ENCODE results near the gene HTR1E. TPM values are rescaled to one million over a fixed set of nuclear protein-coding genes. Genes with fewer than 3 reads are reported as not detected.
"Not testable (repeated sequence)": the region's sequence is repeated elsewhere in the genome, so short reads cannot be mapped to it uniquely, and the experiment has no call there.

Gene HTR1E, protein sequence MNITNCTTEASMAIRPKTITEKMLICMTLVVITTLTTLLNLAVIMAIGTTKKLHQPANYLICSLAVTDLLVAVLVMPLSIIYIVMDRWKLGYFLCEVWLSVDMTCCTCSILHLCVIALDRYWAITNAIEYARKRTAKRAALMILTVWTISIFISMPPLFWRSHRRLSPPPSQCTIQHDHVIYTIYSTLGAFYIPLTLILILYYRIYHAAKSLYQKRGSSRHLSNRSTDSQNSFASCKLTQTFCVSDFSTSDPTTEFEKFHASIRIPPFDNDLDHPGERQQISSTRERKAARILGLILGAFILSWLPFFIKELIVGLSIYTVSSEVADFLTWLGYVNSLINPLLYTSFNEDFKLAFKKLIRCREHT
- total RNA-seq (2022), result not detected in 2 replicates
- Bru-seq, nascent RNA, result percentile 6 among the genes with signal in this experiment
- percentile 4 among the genes with signal in this experiment for BruChase-seq, experiment 1, labeled RNA remaining after a 2-hour chase
- BruChase-seq, experiment 2, labeled RNA remaining after a 6-hour chase, result not detected
- long read RNA-seq, result 0 reads

GRCh38 chr6:86937219-86938079 is at the start of gene HTR1E:
Gene HTR1E, plus strand, starts transcription at chr6:86937528. Its CDS starts 77,807 bp downstream, at chr6:87015335.
- H3K4me3 Mint-ChIP-seq (ENCODE audit: unreplicated experiment), result peak within 1 kb of the TSS; percentile 46
- Histone ChIP-seq H3K4me3 (ENCODE audit: low read depth, low read length) (no peak within 1 kb of the TSS), H3K27me3 (replicated peaks; ENCODE audit: control insufficient read depth, insufficient read depth, low read length) (no peaks in the 10 kb centered on the region; the same call in 1 of the 2 replicates), H3K36me3 (ENCODE audit: control insufficient read depth, insufficient read depth, low read length) (no peaks in the 10 kb centered on the region), H3K9me3 (no peaks in the 10 kb centered on the region), H3K4me1 (no peaks in the 10 kb centered on the region)
- no peaks in the 10 kb centered on the region for H3K4me1 Mint-ChIP-seq (ENCODE audit: low read depth, unreplicated experiment)
- BruUV-seq (replicated peaks), result no TSS peak
- POLR2A ChIA-PET, result no interaction called here
- H3K36me3 Mint-ChIP-seq (ENCODE audit: insufficient read depth, unreplicated experiment), result no peaks in the 10 kb centered on the region
- no peak within 1 kb of the TSS for H3K27ac Mint-ChIP-seq (ENCODE audit: unreplicated experiment)
- intact Hi-C loops (cut with micrococcal nuclease; ENCODE audit: unreplicated experiment), result loop anchor here (1.0 to 10.0 kb wide), 3 partner anchors 78 to 1014 kb away; no protein-coding TSS in a partner anchor
- CTCF ChIA-PET, result interaction anchor here (1.0 kb wide), 1 partner anchor 1015 kb away, joined by 4 read pairs; no protein-coding TSS in a partner anchor
- TF ChIP-seq, protein P1, sequence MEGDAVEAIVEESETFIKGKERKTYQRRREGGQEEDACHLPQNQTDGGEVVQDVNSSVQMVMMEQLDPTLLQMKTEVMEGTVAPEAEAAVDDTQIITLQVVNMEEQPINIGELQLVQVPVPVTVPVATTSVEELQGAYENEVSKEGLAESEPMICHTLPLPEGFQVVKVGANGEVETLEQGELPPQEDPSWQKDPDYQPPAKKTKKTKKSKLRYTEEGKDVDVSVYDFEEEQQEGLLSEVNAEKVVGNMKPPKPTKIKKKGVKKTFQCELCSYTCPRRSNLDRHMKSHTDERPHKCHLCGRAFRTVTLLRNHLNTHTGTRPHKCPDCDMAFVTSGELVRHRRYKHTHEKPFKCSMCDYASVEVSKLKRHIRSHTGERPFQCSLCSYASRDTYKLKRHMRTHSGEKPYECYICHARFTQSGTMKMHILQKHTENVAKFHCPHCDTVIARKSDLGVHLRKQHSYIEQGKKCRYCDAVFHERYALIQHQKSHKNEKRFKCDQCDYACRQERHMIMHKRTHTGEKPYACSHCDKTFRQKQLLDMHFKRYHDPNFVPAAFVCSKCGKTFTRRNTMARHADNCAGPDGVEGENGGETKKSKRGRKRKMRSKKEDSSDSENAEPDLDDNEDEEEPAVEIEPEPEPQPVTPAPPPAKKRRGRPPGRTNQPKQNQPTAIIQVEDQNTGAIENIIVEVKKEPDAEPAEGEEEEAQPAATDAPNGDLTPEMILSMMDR (IDR thresholded peaks at IDR 0.05; ENCODE audit: insufficient read depth in 1 of 2, low read depth in 1 of 2, low read length in 1 of 2, severe bottlenecking in 1 of 2, unreplicated experiment in 1 of 2), result peak; percentile 50 to 66
- H3K27me3 Mint-ChIP-seq (ENCODE audit: insufficient read depth, unreplicated experiment), result peaks cover 19% of the 10 kb centered on the region
- peak in 1 of 2 experiments; percentile 59 for DNase-seq
- no peaks in the 10 kb centered on the region for H3K9me3 Mint-ChIP-seq (ENCODE audit: unreplicated experiment)

- TF ChIP-seq, protein P1 (IDR thresholded peaks at IDR 0.05; ENCODE audit: insufficient read depth in 1 of 2, low read depth in 1 of 2, low read length in 1 of 2, severe bottlenecking in 1 of 2, unreplicated experiment in 1 of 2), result no peak
- Mint-ChIP-seq H3K4me1 (ENCODE audit: low read depth, unreplicated experiment) (no peaks in the 10 kb centered on the region), H3K4me3 (ENCODE audit: unreplicated experiment) (no peak overlapping the region), H3K27me3 (ENCODE audit: insufficient read depth, unreplicated experiment) (no peaks in the 10 kb centered on the region), H3K27ac (ENCODE audit: unreplicated experiment) (no peak overlapping the region), H3K36me3 (ENCODE audit: insufficient read depth, unreplicated experiment) (no peaks in the 10 kb centered on the region), H3K9me3 (ENCODE audit: unreplicated experiment) (no peaks in the 10 kb centered on the region)
- no TSS peak for BruUV-seq (replicated peaks)
- H3K36me3 ChIP-seq (ENCODE audit: control insufficient read depth, insufficient read depth, low read length), result no peaks in the 10 kb centered on the region
- ChIA-PET POLR2A (no interaction called here), CTCF (no interaction called here)
- no peaks in the 10 kb centered on the region for H3K4me1 ChIP-seq
- no peaks in the 10 kb centered on the region for H3K27me3 ChIP-seq (replicated peaks; ENCODE audit: control insufficient read depth, insufficient read depth, low read length)
- intact Hi-C loops (cut with micrococcal nuclease; ENCODE audit: unreplicated experiment), result no loop called here
- no peaks in the 10 kb centered on the region for H3K9me3 ChIP-seq
- DNase-seq, result no peak
- no peak overlapping the region for H3K4me3 ChIP-seq (ENCODE audit: low read depth, low read length)
These were observed 49.0 kb upstream of the HTR1E start for GRCh38 chr6:86888301-86888700.

GRCh38 chr6:86897265-86897664 is 40.1 kb upstream of the HTR1E start:
- DNase-seq; H3K4me1 Mint-ChIP-seq (ENCODE audit: low read depth, unreplicated experiment); H3K4me1 ChIP-seq; POLR2A ChIA-PET; H3K27me3 ChIP-seq (replicated peaks; ENCODE audit: control insufficient read depth, insufficient read depth, low read length); H3K36me3 ChIP-seq (ENCODE audit: control insufficient read depth, insufficient read depth, low read length); BruUV-seq (replicated peaks); H3K9me3 Mint-ChIP-seq (ENCODE audit: unreplicated experiment); H3K36me3 Mint-ChIP-seq (ENCODE audit: insufficient read depth, unreplicated experiment); CTCF ChIA-PET; H3K27me3 Mint-ChIP-seq (ENCODE audit: insufficient read depth, unreplicated experiment); H3K4me3 Mint-ChIP-seq (ENCODE audit: unreplicated experiment); H3K27ac Mint-ChIP-seq (ENCODE audit: unreplicated experiment); H3K9me3 ChIP-seq; H3K4me3 ChIP-seq (ENCODE audit: low read depth, low read length); intact Hi-C loops (cut with micrococcal nuclease; ENCODE audit: unreplicated experiment): not testable (repeated sequence)
